Dermis microvascular lymphatic vessel endothelial cell (primary cell): ENCODE measurements around the gene OMD. TPM values are rescaled to one million over a fixed set of nuclear protein-coding genes. Genes with fewer than 3 reads are reported as not detected.
"Not testable (repeated sequence)": the region's sequence is repeated elsewhere in the genome, so short reads cannot be mapped to it uniquely, and the experiment has no call there.

Experiments used
- DNase-seq, 2 donors: peaks; one replicate each; pipeline versions ENCODE4 v3.0.0 to v3.0.0-alpha.2; 2010; ENCODE audit warnings: low read depth in 2 of 2
- total RNA-seq: library from RNA; depleted of rRNA; stranded (reverse); fragments of >200 nt; gene quantifications from 2 replicates; pipeline ENCODE4 v1.2.1, GENCODE V29; 2014

Gene OMD
- total RNA-seq, 1 donor from 2014 or later = not detected

DNA sequence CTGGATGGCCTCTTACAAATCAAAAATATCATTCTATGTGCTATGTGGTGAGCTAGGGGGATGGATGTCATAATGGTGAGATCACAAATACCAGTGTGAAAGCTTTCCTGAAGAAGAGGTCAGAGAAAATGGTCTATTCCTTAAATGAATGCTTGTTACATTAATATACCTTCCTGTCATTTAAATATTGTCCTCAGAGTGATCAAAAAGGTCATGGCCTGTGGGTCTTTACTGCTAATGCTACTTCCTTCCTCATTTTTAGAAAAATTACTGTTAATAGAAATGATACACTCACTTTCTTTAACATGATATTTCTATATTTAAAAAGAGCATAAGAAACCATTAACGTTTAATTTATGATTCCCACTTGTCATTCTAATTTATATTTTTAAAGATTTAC is 9.7 kb downstream of the OMD start:
- DNase-seq = peak in 1 of 2 donors; percentile 4

DNA sequence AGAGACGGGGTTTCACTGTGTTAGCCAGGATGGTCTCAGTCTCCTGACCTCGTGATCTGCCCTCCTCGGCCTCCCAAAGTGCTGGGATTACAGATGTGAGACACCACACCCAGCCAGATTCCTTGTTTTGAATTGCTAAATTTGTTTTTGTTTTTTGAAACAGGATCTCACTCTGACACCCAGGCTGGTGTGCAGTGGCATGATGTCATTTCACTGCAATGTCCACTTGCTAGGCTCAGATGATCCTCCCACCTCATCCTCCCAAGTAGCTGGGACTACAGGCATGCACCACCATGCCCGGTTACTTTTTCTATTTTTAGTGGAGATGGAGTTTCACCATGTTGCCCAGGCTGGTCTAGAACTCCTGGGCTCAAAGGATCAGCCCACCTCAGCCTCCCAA is 13.1 kb downstream of the OMD start:
- not testable (repeated sequence) for DNase-seq

DNA sequence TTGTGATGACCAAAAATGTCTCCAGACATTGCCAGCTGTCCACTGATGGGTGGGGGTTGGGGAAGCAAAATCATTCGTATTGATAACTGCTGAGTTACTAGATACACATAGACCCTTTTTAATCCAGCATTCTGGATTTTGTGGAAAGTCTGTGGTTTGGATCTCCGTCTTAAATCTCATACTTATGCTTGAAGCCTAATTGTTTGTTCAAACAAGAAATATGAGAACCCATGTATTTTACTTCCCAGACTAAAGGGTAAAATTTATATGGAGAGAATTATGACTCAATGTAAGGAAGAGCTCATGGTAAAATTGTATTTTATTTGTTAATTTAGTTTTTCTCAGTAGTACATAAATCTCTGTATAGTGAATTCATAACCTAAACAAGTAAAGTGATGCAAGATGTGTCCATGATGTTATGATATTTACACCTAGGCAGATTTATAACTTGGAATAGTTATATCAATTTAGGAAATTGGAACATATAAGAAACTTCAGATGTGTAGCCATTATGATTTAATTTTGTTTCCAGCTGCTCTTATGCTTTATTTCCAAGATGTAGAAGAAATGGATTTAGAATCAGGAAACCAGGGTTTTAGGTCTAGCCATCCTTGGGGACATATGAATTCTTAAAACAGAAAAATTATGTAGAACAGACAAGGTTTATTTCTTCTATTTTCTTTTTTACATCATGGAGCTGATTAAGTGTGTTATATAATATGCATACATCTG is 15.4 kb downstream of the OMD start:
- no peak for DNase-seq

GRCh38 chr9:92407818-92408217 is 16.5 kb downstream of the OMD start:
- no peak for DNase-seq

GRCh38 chr9:92406477-92406876 is 17.8 kb downstream of the OMD start:
- peak in 1 of 2 donors; percentile 65 for DNase-seq

GRCh38 chr9:92405818-92406217 is 18.5 kb downstream of the OMD start:
- no peak for DNase-seq

DNA sequence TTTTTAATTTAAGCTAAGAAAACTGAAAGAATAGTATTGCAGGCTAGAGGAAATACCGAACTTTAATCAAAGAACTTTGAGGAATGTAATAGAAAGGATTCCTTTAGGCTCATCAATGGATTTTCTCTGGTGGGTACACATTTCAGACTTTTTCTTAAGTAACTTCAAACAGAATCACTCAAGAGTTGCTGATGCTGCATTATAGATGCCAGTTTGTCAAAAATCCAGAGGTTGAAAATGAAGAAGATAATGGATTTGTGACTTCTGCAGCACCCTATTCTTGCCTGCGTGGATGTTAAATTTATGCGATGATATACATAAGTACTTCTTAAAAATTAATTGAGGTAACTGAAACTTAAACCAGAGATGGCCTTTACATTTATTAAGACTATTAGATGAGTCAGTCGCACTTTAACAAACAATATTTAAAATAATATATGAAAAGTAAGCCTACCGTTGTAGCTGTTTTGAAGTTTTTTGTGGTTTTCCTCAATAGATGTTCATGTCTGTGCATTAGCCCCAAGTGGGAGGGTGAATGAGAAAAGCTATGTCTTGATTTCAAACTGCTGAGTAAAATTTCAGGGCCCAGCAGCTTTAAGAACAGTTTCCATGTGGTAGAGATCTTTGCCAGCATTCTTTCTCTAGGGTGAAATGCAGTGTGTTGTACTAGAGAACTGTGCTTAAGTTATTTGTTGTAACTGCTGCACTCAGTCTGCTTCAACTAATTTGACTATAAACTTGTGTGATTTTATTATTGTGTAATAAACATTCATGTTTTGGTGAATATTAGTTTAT is 20.0 kb downstream of the OMD start, which contains the start of gene OGN:
Gene OGN, minus strand, starts transcription at position 537 of the 795 bp plus-strand sequence. CDS start 1,171 bp downstream, outside the sequence.
- DNase-seq = no peak

GRCh38 chr9:92402826-92403745 is 21.2 kb downstream of the OMD start:
- no peak for DNase-seq

DNA sequence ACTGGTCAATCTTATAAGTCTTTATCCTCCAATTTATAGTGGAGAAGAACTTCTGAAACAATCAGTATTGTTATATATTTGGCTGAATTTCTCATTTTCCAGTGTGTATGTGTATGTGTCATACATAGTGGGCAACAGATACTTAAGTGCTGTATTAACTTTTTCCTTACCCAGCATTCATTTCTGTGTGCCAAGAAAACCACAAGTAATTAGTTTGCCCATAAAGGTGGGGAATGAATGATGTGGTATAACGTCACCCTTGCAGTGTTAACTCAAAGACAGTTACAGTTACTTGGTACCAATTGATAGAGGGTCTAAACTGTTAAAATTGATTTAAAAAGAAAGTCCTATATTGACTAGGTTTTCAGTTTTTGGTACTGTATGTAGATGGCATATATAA is 21.9 kb downstream of the OMD start:
- DNase-seq = no peak

GRCh38 chr9:92397853-92398252 is 26.4 kb downstream of the OMD start:
- DNase-seq = no peak

DNA sequence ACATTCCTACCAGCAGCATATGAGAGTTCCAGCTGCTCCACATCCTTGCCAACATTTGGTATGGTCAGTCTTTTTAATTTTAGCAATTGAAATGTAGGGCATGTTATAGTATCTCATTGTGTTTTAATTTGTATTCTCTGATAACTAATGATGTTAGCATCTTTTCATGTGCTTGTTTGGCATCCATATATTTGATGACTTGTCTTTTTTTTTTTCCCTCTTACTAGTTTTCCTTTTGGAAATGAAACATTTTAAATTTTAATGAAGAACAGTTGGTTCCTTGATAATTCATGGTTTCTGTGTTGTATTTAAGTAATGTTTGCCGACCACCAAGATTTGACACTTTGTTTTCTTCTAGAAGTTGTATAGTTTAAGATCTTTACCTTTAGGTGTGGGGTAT is 28.7 kb downstream of the OMD start:
- no peak for DNase-seq

- peak; percentile 45 to 61 for DNase-seq
Measured at GRCh38 chr9:92393686-92394085, 30.6 kb downstream of the OMD start.

GRCh38 chr9:92392690-92393089 is 31.6 kb downstream of the OMD start:
- peak in 1 of 2 donors; percentile 16 for DNase-seq

DNA sequence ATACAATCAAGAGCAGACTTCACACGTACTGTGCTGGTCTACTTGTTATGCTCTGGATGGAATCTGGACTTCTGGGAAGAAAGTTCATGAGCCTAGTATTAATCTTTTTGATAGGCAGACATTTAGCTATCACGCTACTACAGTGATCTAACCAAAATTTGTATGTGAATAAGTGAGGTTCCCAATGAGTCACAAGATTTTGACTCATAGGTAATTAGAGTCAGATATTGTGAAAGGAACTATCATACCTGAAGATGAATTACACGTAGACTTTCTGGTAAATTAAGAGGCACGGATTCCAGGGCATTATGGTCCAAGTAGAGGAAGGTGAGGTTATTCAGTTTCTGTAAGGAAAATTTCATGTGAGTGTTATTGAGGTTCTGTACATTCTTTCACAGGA is 38.3 kb downstream of the OMD start:
- DNase-seq = no peak

GRCh38 chr9:92385477-92385876 is 38.8 kb downstream of the OMD start:
- DNase-seq = no peak

DNA sequence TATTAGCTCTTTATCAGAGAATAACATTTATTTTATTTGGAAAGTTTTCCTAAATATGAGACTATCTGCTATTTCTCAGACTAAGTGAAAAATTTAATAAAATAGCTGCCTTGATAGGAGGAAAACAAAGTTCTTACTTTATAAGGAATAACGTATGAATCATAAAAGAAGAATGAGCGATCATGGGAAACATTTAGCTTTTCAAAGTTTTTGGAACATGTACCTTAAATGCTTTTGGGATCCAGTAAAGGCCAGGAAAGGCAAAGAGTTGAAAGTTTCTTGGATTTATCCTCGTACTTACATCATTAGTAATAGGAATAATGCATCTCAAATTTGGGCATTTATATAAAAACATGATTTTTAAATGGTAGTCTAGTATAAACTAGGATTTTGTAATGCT is 39.3 kb downstream of the OMD start:
- no peak for DNase-seq

GRCh38 chr9:92384375-92384774 is 39.9 kb downstream of the OMD start:
- peak in 1 of 2 donors; percentile 2 for DNase-seq

GRCh38 chr9:92381775-92382174 is 42.5 kb downstream of the OMD start:
- no peak for DNase-seq

DNA sequence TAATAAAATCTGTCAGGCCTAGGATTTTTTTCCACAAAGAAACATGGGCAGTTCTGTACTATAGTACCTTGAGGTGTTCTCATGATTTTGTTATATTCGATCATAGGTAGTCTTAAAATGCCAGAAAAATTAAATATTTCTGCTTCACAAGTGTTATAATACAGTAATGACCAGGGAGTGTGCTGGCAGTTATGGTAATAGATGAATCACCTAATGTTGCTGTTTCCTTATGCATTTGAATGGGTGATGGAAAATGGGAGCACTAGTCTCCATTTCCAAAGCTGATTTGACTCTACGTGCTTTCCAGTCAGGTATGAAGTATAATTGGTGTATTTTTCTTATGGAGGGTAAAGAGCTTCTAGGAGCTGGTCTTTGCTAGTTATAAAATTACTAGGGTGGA is 43.7 kb downstream of the OMD start:
- no peak for DNase-seq

GRCh38 chr9:92378865-92379560 is 45.3 kb downstream of the OMD start:
- DNase-seq = peak in 1 of 2 donors; percentile 43

DNA sequence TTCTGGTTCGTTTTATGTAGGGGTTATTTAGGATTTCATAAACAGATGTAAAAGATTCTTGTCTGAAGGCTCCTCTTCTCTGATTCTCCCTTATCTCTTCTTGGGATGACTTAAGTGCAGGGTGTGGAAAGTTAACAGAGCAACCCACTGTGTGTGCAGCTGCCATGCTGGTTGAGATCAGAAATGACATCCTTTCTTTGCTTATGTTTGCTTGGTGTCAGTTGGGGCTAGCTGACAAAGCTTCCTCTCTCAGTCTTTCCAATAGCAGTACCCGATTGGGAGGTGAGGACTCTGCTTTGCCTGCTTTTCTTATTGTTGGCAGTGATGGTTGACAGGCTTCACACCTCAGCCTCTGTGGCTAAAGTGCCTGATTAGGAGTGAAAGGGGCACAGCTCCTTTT is 46.4 kb downstream of the OMD start:
- DNase-seq = no peak
